GM21576 (cell line): ENCODE results near the gene SPRR5.

Source experiments
- ATAC-seq: cut with Tn5 transposase; IDR thresholded peaks from one replicate; pipeline ENCODE4 v1.9.1; 2021; ENCODE audit warnings: mild to moderate bottlenecking, moderate library complexity; ENCODE audit not compliant: unreplicated experiment

SPRR5 gene

DNA sequence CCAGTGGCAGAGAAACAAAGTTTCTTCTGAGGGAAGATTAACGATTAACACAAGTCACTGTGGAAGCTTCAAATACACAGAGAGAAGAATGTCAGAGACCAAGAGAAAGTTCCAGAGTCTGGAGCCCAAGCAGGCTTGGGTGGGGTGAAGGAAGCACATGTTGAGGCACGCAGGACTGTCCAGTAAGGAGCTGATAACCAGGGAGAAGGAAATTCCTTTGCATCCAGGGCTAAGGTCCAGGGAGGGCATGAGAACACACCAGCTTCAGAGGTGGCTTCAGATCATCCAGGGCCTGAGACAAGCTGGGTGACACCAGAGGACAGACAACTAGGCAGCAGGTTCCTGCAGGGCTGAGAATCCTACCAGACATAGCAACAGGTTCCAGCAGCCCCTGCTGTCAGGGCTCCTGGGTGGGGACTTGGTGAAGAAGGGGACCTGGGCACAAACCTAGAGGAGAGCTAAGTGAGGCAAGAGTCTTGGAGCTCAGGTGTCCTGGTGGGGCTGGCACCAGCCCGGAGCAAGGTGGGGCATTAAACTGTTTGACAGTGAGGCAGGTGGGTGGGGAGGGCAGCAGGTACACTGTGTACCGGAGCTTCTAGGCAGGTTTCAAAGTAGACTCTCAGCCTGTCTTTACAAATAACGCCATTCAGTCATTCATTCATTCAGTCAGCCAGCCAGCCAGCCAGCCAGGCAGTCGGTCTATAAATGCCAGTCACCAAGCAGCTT, 34.3 kb downstream of the SPRR5 start:
- no peak for ATAC-seq

DNA sequence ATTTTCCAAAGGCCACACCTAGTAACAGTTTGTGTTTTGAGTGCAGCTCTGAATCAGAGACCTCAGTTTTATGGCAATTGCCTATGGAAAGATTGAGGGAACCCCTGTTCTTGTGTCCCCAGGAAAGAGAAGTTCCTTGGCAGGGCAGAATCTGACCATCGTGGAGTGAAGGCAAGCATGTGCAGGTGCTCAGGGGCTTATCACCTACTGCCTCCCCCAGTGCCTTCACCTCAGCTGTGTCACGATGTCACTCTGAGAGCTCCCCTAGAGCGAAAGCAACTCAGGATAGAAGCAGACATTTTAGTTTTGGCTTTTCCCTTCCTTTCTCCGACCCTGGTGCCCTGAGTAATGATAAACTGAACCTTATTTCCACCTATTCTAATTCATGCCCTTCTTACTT, 35.1 kb downstream of the SPRR5 start:
- no peak for ATAC-seq

DNA sequence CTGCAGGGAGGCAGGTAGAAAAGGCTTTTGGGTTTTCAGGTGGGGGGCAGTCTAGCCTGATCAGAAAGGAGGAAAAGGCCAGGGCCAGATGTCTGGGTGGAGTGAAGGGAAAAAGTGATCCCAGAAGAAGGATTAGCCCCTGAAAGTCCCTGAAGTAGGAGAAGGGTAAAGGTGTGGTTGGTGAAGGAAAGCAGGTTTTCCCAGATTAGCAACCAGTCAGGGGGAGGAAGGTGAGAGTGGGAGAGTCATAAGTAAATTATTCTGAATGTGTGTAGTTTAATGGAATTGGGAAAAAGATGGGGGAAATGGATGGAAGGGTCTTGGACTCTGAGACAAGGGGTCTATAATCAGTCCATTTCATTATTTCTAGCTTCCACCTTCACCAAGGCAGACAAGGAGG, 36.2 kb downstream of the SPRR5 start:
- ATAC-seq, result no peak

GRCh38 chr1:152983743-152984142, 36.7 kb downstream of the SPRR5 start, which contains the start of gene SPRR1A:
Gene SPRR1A, plus strand, starts transcription at chr1:152984081. Its CDS starts 1,150 bp downstream, at chr1:152985231.
- ATAC-seq, result no peak

GRCh38 chr1:152986578-152986977, 39.6 kb downstream of the SPRR5 start:
- ATAC-seq, result no peak

- no peak for ATAC-seq
These were observed 46.2 kb downstream of the SPRR5 start for GRCh38 chr1:152993186-152993585.

DNA sequence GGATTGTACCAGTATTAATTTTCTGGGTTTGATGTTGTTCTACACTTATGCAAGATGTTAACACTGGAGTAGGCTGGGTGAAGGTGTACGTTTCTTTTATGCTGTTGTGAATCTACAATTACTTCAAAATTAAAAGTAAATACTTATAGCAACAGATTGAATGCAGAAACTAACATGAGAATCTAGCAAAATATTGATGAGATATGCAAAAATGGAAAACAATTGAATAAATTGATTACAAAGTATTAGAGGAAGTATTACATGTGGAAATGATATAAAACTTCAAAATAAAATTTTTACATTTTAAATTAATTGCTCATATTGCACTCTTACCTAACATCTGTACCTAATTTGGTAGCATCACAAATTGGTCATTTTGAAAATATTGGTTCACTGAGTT, 48.8 kb downstream of the SPRR5 start:
- ATAC-seq, result no peak

DNA sequence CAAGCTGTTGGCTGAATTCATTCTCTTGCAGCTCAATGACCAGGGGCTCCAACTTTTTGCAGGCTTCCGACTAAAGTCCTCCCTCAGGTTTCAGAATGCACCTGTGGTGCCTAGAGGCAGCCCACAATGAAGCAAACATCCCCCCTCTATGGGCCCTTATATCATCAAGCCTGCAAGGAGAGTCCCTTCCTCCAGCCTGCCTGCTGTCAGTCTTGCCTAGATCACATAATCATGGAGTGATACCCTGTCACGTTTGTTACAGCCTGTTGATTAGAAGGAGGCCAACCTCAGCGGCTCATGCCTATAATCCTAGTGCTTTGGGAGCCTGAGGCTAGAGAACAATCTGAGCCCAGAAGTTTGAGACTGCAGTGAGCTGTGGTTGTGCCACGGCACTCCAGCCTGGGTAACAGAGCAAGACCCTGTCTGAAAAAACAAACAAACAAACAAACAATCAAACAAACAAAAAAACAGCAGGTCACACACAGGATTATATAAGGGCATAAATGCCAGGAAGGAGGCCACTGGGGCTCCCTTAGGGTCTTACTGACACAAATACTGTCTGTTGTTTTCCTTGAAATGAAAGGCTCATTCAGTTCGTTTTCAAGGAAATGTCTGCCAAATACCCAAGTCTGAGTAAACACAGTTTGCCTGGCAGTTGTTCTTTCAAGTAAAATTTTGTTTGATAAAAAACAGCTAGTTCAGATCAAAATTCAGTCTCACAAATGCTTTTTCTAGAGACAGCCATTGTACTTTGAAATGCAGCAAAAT, 49.8 kb downstream of the SPRR5 start:
- ATAC-seq, result no peak

DNA sequence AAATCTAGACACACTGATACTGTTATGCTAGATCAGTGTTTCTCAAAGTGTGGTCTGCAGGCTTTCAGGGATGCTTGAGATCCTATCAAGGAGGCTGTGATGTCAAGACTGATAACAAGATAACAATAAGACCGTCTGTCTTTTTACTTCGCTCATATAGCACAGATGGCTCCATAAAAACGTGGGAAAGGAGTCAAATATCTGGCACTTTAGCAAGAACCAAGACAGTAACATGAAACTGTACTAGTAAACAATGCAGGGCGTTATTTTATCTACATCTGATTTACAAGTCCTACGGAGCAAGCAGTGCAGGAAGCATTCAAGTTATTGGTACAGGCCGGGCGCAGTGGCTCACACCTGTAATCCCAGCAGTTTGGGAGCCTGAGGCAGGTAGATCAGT, 50.9 kb downstream of the SPRR5 start:
- no peak for ATAC-seq

- ATAC-seq, result no peak
These were observed 51.5 kb downstream of the SPRR5 start for GRCh38 chr1:152998476-152998875.
